ENCODE measurements around the gene SNIP1.
"Not testable (repeated sequence)": the region's sequence is repeated elsewhere in the genome, so short reads cannot be mapped to it uniquely, and the experiment has no call there.

The SNIP1 gene

DNA sequence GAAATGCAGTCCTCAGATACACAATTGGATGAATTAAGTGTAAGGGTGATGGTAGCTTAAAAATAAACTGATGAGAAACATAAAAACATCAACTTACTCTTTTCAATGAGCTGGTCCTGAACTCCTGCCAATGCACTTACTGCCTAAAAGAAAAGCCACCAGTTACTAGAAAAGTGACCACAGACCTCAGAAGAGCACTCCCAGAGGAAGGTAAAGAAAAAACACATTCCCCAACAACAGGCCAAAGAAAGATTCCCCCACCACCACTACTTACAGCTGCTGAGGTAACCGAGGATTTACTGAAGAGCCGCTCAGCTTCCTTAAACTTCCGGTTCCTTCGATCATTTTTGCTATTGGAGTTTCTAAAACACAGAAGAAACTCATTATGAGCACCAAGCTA is 44.9 kb downstream of the SNIP1 start:
- FAIRE-seq, result no peak

GRCh38 chr1:37506740-37507139 is 47.4 kb downstream of the SNIP1 start:
- no peak for FAIRE-seq

GRCh38 chr1:37502791-37503190 is 51.3 kb downstream of the SNIP1 start:
- not testable (repeated sequence) for FAIRE-seq

GRCh38 chr1:37502104-37502503 is 52.0 kb downstream of the SNIP1 start:
- FAIRE-seq, result no peak

DNA sequence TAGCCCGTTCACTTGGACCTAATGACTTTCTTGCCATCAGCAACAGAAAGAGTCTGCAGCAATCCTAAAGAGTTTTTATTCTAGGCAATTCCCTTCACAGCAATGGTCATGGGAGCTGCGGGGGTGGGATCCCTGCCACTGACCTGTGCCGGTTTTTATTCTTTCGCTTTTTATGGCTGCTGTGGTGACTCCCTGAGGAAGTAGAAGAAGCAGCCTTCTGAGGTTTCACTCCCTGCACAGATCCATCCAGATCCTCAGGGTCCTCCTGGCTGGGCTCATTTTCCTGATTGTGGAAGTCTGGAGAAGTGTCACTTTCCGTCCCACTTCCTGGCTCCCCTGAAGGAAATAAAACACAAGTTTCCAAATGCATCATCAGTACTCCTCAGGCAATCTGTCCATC is 52.4 kb downstream of the SNIP1 start:
- no peak for FAIRE-seq

- no peak for FAIRE-seq
Observed at GRCh38 chr1:37498872-37499617, 55.0 kb downstream of the SNIP1 start.

- no peak for FAIRE-seq
Observed at GRCh38 chr1:37497832-37498231, 56.3 kb downstream of the SNIP1 start.

- FAIRE-seq, result no peak
Observed at GRCh38 chr1:37495875-37496274, 58.2 kb downstream of the SNIP1 start.

GRCh38 chr1:37493336-37494098 is 60.6 kb downstream of the SNIP1 start:
- FAIRE-seq, result no peak

GRCh38 chr1:37487619-37487984 is 66.5 kb downstream of the SNIP1 start:
- FAIRE-seq, result no peak

DNA sequence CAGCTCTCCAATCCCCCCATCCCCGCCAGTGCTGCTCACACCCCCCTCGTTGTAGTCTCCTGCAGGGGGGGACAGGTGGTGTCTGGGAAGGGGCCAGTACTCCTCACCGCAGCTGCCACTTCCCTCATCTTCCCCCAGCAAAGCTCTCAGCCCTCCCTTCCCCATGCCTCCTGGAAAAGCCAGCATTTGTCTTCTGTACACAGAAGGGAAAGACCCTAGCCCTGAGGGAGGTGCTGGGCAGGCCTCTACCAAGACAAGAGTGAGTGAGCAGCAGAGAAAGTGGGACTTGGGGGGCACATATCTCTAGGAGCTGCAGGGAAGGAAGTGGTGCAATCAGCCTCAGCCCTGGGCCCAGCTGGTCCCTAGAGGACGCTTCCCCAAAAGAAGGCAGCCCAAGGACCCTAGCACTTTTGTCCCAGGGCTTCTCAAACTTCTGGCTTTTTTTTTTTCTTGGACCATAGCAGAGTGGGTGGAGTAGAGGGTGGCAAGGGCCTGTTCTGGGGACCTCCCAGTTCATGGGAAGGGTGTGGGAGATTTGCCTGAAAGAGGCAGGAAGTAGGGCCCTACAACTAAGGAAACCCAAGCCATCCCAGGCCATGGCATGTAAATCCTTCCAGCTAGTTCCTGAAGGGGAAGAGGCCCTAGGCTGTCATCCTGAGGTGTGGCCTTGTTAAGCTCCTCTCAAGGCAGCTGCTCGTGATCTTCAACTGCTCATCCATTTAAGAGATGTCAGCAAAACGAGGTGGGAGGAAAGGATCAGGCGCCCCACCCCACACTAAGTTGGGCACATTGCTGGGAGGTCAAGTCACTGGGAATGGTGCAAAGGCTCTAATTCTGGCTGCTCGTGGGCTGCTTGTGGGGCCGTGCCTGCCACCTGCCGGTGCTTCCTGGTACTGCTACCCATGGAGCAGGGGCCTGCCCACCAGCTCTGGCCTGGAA is 67.1 kb downstream of the SNIP1 start:
- FAIRE-seq, result peak; percentile 3

DNA sequence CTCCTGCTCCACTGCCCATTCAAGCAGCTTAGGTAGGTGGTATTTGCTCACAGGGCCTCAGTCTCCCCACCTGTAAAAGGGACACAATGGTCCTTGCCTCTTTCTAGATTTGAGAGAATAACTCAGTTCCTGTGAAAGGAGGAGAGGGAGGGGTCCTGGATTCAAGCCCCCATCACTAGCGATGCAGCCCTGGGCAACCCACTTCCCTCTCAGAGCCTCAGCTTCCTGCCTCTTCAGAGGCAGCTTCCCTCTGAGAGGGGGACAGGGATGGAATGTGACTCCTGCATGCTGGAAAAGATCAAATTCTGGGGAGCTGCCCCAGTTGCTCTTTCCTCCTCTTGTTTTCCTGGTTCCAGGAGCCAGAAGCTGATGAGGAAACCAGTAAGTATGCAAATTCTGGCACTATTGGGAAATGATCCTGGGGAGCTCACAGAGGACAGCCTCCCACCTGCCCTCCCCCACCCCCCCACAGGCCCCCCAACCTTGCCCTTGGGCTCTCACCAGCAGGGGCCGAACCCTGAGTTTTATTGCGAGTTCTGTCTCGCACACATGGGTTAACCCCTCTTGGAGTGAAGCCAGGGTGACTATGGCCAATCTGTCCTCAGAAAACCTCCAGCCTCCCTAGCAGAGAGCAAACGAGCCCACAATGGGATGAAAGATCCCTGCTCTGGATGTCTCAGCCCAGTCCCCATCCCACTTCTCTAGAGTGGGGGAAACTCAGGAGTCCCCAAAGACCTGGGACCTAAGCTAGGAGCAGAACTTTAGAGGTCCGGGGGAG is 68.0 kb downstream of the SNIP1 start:
- no peak for FAIRE-seq
